ENCODE measurements around the gene ROBO4.

Gene ROBO4

DNA sequence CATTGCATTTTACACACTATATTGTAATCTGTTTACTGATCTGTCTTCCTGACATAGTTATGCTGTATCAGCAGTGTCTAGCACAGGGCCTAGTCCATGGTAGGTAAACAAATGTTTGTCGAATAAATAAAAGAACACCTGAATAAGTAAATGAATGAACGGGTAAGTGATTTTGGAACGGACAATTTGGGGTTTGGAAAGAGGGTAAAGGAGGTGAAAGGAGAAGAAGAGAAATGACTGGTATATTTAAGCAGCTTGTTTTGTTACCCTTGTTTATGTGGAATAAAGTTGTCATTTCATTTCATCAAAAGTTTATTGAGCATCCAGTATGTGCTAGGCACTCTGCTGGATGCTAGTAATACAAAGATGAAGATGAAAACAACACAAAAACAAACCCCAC, 21.3 kb upstream of the ROBO4 start, which contains the start of gene HEPN1:
TSS of gene HEPN1 (plus strand) at position 301 of the 400 bp plus-strand sequence.
- no peak for DNase-seq (ENCODE audit: low spot score)

DNA sequence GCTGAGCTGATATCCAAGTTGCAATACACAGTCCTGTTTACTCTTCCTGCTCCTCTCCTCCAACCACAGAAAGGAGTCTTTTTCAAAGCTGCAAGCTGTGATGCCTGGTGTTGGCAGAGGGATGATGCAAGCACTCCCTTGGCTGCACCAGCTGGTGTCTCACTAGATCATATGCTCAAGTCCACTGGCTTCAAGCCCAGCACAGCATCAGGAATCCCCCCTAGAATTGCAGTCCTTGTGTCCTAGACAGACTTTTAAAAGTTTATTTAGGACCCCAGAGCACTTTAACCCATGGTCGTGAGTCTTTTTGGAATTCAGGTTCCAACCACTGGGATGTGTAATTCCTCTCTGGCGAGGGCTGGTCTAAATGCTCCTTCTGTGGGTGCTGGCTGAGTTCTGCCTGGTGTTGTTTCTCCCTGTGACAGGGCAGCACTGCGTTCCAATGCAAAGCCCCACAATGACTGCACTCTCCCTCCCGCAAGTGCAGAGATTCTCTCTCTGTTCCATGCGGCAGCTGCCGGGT, 19.5 kb upstream of the ROBO4 start:
- peak; percentile 95 for DNase-seq (ENCODE audit: low spot score)

DNA sequence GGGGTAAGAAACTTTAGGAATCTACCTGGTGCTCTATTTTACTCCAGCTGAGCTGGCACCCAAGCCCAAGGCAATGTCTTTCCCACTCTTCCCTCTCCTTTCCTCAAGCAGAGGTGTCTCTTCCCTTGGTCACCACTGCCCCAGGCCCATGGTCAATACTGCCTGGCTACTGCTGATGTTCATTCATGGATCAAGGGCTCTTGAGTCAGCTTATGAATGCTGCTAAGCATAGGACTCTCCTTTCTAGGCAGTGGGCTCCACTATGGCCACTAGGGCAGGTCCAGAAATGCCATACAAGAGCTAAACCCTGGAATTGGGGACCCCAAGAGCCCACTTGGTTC, 18.7 kb upstream of the ROBO4 start:
- no peak for DNase-seq (ENCODE audit: low spot score)

DNA sequence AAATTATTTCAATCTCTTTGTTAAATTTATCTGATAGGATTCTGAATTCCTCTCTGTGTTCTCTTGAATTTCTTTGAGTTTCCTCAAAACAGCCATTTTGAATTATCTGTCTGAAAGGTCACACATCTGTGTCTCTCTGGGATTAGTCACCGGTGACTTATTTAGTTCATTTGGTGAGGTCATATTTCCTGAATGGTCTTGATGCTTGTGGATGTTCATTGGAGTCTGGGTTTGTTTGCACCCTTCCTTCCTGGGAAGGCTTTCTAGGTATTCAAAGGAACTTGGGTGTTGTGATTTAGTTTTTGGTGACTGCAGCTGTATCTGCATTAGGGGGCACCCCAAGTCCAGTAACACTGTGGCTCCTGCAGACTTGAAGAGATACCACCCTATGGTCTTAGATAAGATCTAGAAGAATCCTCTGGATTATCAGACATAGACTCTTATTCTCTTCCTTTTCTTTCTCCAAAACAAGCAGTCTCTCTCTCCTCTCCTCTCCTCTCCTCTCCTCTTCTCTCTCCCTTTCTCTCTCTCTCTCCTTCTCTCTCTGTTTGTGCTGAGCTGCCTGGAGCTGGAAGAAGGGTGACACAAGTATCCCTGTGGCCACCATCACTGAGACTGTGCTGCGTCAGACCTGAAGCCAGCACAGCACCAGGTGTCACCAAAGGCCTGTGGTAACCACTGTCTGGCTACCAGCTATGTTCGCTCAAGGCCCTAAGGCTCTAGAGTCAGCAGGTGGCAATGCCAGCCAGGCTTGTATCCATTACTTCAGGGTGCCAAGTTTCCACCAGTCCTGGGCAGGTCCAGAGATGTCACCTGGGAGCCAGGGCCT, 18.1 kb upstream of the ROBO4 start:
- DNase-seq (ENCODE audit: low spot score) = no peak

DNA sequence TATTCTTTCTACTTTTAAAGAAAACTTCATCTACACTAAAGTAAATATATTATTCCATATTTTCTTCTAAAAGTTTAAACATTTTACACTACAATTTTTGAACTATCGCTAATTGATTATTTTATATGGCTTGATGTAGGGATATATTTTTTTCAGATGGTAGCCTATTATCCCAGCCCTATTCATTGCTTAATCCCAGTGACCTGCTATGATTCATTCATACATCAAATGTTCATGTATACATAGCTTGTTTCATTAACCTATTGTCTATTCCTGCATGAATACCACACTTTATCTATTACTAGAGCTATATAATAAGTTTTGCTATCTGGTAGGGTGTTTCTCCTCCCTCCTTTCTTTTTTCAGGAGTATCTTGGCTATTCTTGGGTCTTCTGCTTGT, 5.0 kb upstream of the ROBO4 start:
- DNase-seq (ENCODE audit: low spot score) = no peak

DNA sequence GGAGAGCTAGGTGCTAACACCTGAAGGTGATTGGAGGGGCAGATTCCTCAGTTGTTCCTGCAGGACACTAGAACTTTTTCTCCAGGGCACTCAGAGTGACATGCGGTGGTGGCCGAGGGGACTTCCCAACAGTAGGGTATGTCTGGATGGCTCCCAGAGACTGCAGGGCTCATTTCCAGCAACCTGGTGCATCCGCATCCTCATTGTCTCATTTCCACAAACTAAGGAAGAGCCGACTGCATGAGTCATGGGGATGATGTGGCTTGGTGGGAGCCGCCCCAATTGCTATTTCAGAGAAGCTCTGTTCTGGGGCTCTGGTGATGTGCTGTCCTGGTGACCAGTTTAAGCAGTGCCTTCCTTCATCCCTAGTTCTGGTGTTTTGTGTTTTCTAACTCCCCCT, 2.8 kb upstream of the ROBO4 start:
- no peak for DNase-seq (ENCODE audit: low spot score)

DNA sequence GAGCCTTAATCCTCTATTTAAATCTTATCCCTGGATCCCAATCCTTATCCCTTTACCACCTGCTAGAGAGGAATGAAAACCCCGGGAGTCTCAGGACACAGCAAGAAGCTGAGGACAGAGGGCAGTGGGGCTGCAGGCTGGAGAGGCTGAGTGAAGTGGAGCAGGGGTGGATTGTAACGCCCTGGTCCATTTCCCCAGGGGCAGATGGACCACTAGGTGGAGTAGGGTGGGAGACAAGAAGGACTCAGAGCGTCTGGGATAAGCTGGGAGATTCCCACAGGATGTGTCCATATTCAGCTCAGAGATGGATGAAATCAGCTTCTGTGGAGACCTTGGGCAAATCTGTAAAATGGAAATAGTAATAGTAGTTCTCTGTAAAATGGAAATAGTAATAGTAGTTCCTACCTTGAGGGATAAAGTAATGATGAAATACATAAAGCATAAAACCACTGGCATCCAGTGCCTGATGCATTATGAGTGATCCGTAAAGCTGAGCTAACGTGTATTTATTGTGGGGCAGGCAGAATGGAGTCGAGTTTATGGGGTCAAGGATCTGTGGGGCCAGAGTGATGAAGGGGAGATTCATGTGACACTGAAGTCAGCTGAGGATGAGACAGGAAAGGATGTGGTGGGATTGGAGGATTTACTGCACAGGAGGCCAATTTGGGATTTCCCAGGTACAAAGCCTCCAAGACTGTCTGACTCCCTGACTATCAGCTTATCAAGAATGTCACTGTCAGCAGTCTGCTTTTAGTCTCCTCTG, 1.9 kb upstream of the ROBO4 start:
- DNase-seq (ENCODE audit: low spot score) = no peak

DNA sequence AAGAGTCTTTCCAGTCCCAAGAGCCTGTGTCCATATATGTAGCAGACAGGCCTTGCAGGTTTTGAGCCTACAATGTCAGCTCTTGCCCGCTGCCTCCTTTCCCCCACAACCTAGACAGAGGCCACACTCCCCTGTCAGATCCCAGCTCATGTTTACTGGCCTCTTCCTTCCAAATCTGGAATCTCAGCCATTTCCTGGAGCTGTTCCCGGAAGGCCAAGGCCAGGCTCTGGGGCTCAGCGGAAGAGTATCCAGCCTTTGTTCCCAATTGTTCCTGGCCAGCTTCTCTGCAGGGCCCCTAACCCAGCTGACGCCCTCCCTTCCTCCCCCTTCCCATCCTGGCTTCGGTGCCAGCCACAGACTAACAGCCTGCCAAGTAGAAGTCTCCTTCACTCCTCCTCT, 1.0 kb upstream of the ROBO4 start:
- peak; percentile 82 for DNase-seq (ENCODE audit: low spot score)

DNA sequence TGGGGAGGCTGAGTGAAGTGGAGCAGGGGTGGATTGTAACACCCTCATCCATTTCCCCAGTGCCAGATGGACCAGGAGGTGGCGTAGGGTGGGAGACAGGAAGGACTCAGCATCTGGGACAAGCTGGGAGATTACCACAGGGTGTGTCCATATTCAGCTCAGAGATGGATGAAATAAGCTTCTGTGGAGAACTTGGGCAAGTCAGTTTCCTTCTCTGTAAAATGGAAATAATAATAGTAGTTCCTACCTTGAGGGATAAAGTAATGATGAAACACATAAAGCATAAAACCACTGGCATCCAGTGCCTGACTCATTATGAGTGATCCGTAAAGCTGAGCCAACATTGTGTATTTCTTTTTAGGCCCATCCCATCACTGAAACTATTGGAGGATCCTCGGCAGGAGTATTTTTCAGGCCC, 607 bp upstream of the ROBO4 start:
- DNase-seq (ENCODE audit: low spot score) = no peak

DNA sequence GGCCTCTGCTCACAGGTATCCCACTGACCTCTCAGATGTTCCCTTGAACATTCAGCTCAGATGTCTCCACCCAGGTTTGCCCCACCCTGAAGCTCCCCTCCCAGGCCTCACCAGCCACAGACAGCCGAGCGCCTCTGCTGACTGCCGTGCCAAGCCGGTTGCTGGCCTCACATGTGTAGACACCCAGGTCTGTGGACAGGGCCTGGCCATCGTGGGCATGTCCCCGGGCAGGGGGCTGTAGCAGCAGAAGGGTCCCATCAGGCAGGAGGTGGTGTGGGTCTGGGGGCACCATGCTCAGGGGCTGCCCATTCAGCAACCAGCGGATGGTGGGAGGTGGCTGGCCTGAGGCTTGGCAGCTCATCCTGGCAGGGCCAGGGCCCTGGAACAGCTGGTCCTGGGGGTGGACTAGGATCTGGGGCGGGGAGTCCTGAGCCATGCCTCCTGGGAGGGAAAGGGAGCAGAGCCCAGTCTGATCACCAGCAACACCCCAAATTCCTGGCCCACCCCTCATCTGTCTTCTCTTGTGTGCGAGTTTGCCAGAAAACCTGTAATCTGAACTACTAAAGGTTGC, 759 bp downstream of the ROBO4 start:
- DNase-seq (ENCODE audit: low spot score) = no peak

DNA sequence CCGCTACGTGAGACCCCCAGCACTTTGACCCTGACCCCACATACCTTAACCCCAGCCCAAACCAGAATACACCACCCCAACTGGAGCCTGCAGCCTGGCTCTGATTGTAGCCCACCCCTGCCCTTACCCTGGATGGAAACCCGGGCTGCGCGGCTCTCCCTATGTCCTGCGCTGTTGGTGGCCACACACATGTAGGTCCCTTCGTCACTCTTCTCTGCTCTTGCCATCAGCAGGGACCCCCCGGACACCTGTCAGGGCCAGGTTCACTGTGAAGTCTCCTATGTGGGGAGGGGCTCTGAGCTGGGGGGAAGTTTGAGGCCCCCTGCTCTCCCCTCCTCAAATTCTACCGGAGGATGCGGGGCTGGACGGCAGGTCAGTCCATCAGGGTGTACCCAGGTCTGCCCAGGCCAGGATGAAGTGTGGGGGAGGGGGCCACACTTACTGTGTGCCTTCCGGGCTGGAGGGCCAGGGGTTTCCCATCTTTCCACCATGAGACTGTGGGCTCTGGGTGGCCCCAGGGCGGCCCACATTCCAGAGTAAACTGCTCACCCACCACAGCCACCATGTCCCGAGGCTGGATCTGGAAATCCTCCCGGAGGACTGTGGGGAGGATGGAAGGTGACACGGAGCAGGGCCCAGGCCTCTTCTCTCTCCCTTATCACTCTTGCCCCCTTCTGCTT, 1.5 kb downstream of the ROBO4 start:
- no peak for DNase-seq (ENCODE audit: low spot score)

DNA sequence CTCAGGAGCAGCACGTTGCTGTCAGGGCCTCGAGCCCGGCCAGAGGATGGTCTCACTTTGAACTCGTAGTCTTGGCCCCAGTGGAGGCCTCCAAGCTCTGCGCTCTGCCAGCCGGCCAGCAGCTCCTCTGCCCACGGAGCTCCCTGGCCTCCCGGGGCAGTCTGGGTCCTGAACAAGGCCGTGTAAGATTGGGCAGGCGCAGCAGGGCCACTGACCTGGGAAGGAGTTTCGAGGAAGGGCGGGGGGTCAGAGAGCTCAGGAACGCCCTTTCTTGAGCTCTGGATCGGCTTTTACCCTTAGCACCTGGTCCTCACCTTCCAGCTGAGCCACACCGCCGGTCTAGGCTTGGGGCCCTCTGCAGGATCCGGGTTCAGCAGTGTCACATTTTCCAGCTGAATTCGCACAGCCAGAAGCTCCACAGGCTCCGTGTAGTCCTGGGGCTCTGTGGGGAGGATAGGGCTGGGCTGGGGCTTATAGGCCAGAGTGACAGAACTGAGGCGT, 2.1 kb downstream of the ROBO4 start:
- DNase-seq (ENCODE audit: low spot score) = no peak

DNA sequence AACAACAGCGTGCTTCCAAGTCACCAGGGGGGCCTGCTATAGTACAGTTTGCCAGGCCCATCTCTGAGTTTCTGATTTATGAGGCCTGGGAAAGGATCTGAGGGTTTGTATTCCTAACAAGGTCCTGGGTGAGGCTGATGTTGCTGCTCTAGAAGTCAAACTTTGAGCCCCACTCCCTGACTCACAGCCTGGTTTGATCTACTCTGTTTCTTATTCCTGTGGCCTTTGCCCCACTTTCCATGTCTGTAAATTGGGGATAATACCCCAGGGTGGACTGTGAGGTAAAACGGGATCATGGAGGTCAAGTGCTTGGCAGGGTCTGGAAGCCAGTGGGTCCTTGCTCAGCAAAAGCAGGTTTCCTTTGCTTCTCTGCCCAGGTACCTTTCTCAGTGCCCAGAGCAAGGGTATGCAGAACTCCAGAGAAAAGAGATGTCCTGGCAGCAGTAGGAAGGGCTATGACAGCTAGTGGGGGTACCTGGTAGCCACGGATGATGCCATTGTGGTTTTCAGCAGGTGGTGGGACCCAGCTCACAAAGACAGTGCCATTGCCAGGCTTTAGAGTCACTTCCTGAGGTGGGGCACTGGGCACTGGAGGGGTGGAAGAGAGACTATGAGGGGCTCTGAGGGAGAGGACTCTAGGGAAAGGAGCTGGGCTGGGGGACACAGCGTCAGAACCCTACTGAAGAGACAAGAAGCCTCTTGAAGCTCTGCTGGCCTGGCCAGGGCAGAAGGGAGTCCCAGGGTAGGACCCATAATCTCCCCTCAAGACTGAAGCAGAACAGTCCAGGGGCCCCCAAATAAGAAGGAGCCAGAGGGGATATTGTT, 2.8 kb downstream of the ROBO4 start:
- no peak for DNase-seq (ENCODE audit: low spot score)

DNA sequence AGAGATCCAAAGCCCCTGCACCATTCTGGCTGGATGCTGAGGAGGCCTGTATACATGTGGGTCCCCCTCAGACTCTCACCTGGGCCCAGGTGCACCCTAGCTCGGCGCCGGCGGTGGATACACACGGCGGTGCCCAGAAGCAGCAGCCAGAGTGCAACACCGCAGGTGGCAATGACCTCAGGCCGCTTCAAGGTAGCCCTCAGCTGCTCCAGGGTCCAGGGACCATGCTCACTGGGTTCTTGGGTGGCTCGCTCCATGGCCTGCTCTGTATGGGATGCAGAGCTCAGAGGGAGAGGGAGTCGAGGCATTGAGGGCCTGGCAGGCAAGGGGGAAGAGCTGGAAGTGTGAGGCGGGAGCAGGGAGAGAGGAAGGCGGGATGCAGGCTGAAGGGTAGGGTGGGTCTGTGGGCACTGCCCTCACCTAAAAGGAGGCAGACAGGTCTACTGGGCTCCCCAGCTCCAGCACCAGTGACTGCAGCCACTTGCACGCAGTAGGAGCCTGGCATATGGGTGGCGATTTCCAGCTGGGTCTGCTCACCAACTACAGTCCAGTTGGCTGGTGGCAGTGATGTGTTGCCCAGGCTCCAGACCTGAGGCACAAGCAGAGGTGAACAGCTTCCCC, 3.8 kb downstream of the ROBO4 start:
- DNase-seq (ENCODE audit: low spot score) = no peak

DNA sequence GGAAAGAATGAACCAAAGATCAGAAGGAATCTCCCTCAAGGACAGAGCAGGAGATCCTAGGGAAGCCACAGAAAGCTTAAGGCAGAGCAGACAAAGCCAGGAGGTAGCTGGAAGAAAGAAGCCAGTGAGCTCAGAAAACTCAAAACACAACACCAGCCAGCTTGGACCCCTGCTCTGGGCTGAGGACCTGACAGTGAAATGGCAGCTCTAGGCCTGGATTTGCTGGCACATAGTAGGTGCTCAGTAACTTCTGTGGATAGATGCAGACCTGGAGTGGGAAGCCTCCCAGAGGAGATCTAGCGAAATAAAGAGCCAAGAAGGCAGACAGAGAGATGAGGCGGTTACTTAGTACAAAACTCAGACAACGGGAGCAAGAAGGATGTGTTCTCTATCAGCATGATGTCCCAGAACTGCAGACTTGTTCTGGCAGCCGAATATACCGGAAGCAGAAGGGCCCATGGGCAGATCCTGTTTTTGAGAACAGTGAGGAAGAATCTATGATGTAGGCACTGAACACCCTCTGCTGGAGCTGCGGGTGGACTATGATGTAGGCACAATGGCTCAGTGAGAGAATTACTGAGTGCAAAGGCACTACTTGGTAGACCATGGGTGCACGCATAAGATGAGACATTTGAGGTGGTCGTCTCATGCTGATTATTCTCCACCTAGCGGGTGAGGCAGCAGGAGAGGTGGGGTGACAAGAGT, 4.8 kb downstream of the ROBO4 start:
- peak; percentile 62 for DNase-seq (ENCODE audit: low spot score)

DNA sequence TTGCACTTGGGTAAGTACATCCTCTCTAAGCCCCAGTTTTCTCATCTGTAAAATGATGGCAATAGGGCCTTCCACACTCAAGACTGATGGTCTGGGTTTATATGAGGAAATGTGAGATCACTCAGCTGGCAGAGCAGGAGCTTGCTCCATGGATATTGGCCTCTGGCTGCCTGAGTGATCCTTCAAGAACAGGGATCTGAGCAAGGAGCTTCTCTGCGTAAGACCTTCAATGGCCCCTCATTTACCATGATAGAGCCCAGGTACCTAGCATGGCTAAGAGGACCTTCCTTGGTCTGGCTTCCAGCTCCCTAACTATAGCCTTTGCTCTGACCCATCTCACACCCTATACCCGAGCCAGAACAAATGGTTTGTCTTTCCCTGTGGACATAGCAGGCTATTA, 5.5 kb downstream of the ROBO4 start:
- DNase-seq (ENCODE audit: low spot score) = no peak

DNA sequence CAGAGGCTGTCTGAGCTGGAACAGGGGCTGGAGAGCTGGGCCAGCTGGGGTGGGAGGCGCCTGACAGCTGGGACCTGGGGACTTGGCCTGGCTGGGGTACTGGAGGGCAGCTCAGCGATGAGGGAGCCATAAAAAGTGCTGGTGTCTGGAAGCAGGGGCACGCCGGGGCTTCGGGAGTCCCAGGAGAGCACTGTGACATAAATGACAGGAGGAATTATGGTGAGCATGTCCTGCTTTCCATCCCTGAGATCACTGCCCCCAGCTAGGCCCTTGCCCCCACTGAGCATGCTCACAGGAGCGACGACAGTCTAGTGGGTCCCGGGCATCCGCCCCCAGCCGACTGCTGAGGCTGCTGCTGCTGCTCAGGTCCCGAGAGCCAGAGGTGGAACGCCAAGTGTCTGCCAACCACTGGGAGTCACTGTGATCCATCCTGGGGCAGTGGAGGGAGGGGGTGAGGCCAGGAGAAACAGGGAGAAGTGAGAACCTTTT, 6.2 kb downstream of the ROBO4 start:
- no peak for DNase-seq (ENCODE audit: low spot score)

DNA sequence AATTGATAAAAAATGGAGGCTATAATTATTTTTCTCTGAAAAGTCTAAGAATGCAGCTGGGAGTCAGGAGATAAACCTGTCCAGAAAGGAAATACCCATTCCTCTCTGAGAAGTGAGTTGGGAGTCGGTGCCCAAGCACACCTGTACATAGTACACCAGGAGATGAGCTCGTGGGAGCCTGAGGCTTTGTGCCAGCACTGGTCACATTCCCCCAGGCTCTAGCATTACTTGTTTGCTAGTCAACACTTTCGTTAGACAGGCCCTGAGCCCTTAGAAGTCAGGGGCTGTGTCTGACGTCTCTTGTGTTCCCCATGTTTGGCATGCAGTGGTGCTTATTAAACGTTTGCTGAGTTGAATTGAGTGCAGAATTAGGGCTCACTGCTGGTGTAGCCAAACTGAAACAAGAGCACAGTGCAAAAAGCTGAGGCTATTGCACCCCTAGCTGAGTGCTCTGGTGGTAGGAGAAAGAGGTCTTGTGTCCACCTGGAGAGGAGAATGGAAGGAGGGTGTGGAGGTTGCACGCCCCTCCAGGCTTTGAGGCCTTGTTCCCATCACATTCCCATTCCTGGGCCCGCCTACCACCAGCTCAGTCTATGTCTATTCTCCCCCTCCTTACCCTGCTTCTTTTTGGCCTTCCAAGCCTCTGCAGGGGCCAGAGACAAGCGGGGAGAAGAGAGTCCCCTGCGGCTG, 6.8 kb downstream of the ROBO4 start:
- DNase-seq (ENCODE audit: low spot score) = no peak

DNA sequence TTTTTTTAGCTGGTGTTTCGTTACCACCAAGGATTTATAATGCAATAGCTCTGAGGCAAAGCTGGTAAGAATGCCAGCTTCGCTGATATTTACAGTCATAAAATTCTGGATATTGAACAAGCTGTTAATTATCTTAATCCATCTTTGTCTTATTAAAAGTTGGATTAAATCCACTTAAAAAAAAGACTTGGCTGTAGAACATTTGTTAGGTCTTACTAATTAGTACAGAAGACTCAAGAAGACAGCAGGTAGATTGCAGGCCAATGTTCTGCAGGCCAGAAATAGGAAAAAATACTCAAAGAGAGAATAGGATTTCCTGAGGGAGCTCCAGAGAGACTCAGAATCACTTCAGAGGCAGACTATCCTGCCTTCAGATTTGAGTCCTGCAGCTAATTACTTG, 7.5 kb downstream of the ROBO4 start:
- DNase-seq (ENCODE audit: low spot score) = no peak
